PC-9 (cell line): ENCODE results near the gene SPG11. TPM values are rescaled to one million over a fixed set of nuclear protein-coding genes. Genes with fewer than 3 reads are reported as not detected.

Experiments used
- Bru-seq: library from RNA; stranded (reverse); fragments of 400-500 nt; gene quantifications from one replicate; lab custom pipeline; 2021; lab: Mats Ljungman, UMichigan
- BruChase-seq, 2 experiments: library from RNA; stranded (reverse); fragments of 400-500 nt; gene quantifications; one replicate each; lab custom pipeline; 2021; lab: Mats Ljungman, UMichigan
- BruUV-seq: library from RNA; stranded (reverse); fragments of 400-500 nt; replicated peaks from 2 replicates; lab custom pipeline; 2021; lab: Mats Ljungman, UMichigan
- CTCF ChIA-PET: fragments of 300-600 bp; sonication (Branson Sonifier 250); formaldehyde crosslinking; loops from one replicate; lab custom pipeline; 2022; ENCODE audit warnings: antibody characterized with exemption; lab: Charles Lee
- POLR2A ChIA-PET: fragments of 300-600 bp; sonication (Branson Sonifier 250); formaldehyde crosslinking; loops from one replicate; lab custom pipeline; 2022; ENCODE audit warnings: antibody characterized with exemption; ENCODE audit not compliant: unreplicated experiment; lab: Charles Lee
- DNase-seq, 2 experiments: peaks; one replicate each; pipeline versions ENCODE4 v3.0.0 to v3.0.0-alpha.2; 2015 to 2022; ENCODE audit warnings: mixed read lengths in 1 of 2
- H2AFZ ChIP-seq: fragments of 200-600 bp; sonication (generic); 2 replicates; pipeline ENCODE4 v1.8.1; 2017; ENCODE audit warnings: antibody characterized with exemption
- H3F3A ChIP-seq: fragments of 200-600 bp; sonication (generic); 2 replicates; pipeline ENCODE4 v1.8.1; 2017; ENCODE audit warnings: antibody characterized with exemption, mild to moderate bottlenecking, low read depth; ENCODE audit not compliant: insufficient read depth
- H3K27ac ChIP-seq: fragments of 200-600 bp; sonication (generic); 2 replicates; pipeline ENCODE4 v1.6.1; 2016; ENCODE audit warnings: mixed run types
- H3K27me3 ChIP-seq: fragments of 200-600 bp; sonication (generic); 2 replicates; pipeline ENCODE4 v1.6.1; 2016; ENCODE audit warnings: low read depth, mixed run types; ENCODE audit not compliant: insufficient read depth
- H3K36me3 ChIP-seq: fragments of 200-600 bp; sonication (generic); 2 replicates; pipeline ENCODE4 v1.6.1; 2016; ENCODE audit warnings: low read depth, mixed run types
- H3K4me1 ChIP-seq: fragments of 200-600 bp; sonication (generic); replicated peaks from 2 replicates; pipeline ENCODE4 v1.6.1; 2016; ENCODE audit warnings: mixed run types; ENCODE audit not compliant: insufficient read depth
- H3K4me2 ChIP-seq: fragments of 200-600 bp; sonication (generic); 2 replicates; pipeline ENCODE4 v1.6.1; 2017; ENCODE audit warnings: mixed run types
- H3K4me3 ChIP-seq: fragments of 200-600 bp; sonication (generic); 2 replicates; pipeline ENCODE4 v1.6.1; 2016; ENCODE audit warnings: mixed run types
- H3K79me2 ChIP-seq: fragments of 200-600 bp; sonication (generic); 2 replicates; pipeline ENCODE4 v1.6.1; 2017; ENCODE audit warnings: low read depth, mixed run types
- H3K9me2 ChIP-seq: fragments of 200-600 bp; sonication (generic); 2 replicates; pipeline ENCODE4 v1.8.1; 2017; ENCODE audit warnings: mild to moderate bottlenecking; ENCODE audit not compliant: insufficient read depth
- H3K9me3 ChIP-seq: fragments of 200-600 bp; sonication (generic); 2 replicates; pipeline ENCODE4 v1.8.1; 2016; ENCODE audit warnings: low read depth; ENCODE audit not compliant: insufficient read depth
- H4K20me1 ChIP-seq: fragments of 200-600 bp; sonication (generic); 2 replicates; pipeline ENCODE4 v1.8.1; 2017; ENCODE audit not compliant: insufficient read depth
- CTCF ChIP-seq: fragments of 200-600 bp; sonication (generic); conservative IDR thresholded peaks from 2 replicates; pipeline ENCODE4 v1.6.1; 2017; ENCODE audit warnings: mixed run types, antibody characterized with exemption, mild to moderate bottlenecking, moderate library complexity
- EZH2 ChIP-seq: fragments of 200-600 bp; sonication (generic); IDR thresholded peaks from 2 replicates; pipeline ENCODE4 v1.8.0; 2017; ENCODE audit warnings: antibody characterized with exemption, low read depth
- intact Hi-C: fragments of 100-400 bp; cut with micrococcal nuclease; formaldehyde crosslinking; loops from one replicate; pipeline ENCODE4 v1.10.0; 2022; ENCODE audit not compliant: unreplicated experiment
- long read RNA-seq: library from polyadenylated mRNA; stranded (forward); transcript quantifications from one replicate; pipeline ENCODE4 v2.0.0, GENCODE V29; 2022
- total RNA-seq: library from RNA; stranded (reverse); gene quantifications from 2 replicates; pipeline ENCODE4 v1.2.3, GENCODE V29; 2021

The SPG11 gene
- 63.2 and 64.2 TPM in 2 replicates for total RNA-seq
- percentile 76 among the genes with signal in this experiment for Bru-seq, nascent RNA
- BruChase-seq, experiment 1, labeled RNA remaining after a 2-hour chase: percentile 83 among the genes with signal in this experiment
- BruChase-seq, experiment 2, labeled RNA remaining after a 6-hour chase: percentile 73 among the genes with signal in this experiment
- long read RNA-seq, partial matches to known transcripts: 2 of 4 reads
- long read RNA-seq, other reads (novel, unspliced or antisense): 1 of 4 reads

GRCh38 chr15:44663410-44664308 is at the start of gene SPG11:
TSS of gene SPG11 (minus strand) at chr15:44663662. CDS start at chr15:44663647, 15 bp downstream.
- TF ChIP-seq EZH2: no peak
- TF ChIP-seq CTCF: peak; percentile 80
- POLR2A ChIA-PET: interaction anchor here (0.6 to 0.9 kb wide), 5 partner anchors 15 to 655 kb away, joined by 3 to 7 read pairs (median 5); partner anchors contain the start of genes B2M and PATL2
- CTCF ChIA-PET: interaction anchor here (0.6 to 1.6 kb wide), 14 partner anchors 28 to 296 kb away, joined by 3 to 14 read pairs (median 4); partner anchors contain the start of genes B2M, PATL2 and TRIM69
- intact Hi-C loops: loop anchor here (1.0 to 5.0 kb wide), 4 partner anchors 48 to 174 kb away; partner anchors contain the start of genes B2M and PATL2
- H2AFZ ChIP-seq: peak within 1 kb of the TSS; percentile 91
- H3K27me3 ChIP-seq: no peaks in the 10 kb centered on the region
- peak within 1 kb of the TSS; percentile 91 for H3K4me2 ChIP-seq
- H3K27ac ChIP-seq: peak within 1 kb of the TSS; percentile 78
- peak within 1 kb of the TSS; percentile 75 for H3K4me3 ChIP-seq
- BruUV-seq: TSS peak; percentile 62
- peaks cover 4% of the 10 kb centered on the region; the same call in 1 of the 2 replicates for H3K36me3 ChIP-seq
- no peaks in the 10 kb centered on the region for H4K20me1 ChIP-seq
- H3K79me2 ChIP-seq: peaks cover 20% of the 10 kb centered on the region
- H3K9me2 ChIP-seq: no peaks in the 10 kb centered on the region
- H3K9me3 ChIP-seq: no peaks in the 10 kb centered on the region
- H3F3A ChIP-seq: no peaks in the 10 kb centered on the region
- DNase-seq: peak; percentile 87 to 96
- peaks cover 13% of the 10 kb centered on the region for H3K4me1 ChIP-seq

- Histone ChIP-seq H3K9me2 (no peaks in the 10 kb centered on the region), H3K79me2 (peaks cover 41% of the 10 kb centered on the region), H3K36me3 (peaks cover under 1% of the 10 kb centered on the region; the same call in 1 of the 2 replicates), H3K27ac (0 out of 2 replicates have a peak overlapping the region, but pooled peaks have one; percentile 16), H3F3A (peaks cover 15% of the 10 kb centered on the region), H4K20me1 (no peaks in the 10 kb centered on the region), H3K4me1 (peaks cover 8% of the 10 kb centered on the region), H3K4me2 (peak overlapping the region; percentile 93), H3K27me3 (no peaks in the 10 kb centered on the region), H2AFZ (peak overlapping the region; percentile 82), H3K4me3 (peak overlapping the region; percentile 94), H3K9me3 (no peaks in the 10 kb centered on the region)
- intact Hi-C loops: no loop called here
- ChIA-PET POLR2A (interaction anchor here (0.5 to 1.0 kb wide), 5 partner anchors 9 to 505 kb away, joined by 3 to 8 read pairs (median 4); no protein-coding TSS in a partner anchor), CTCF (interaction anchor here (0.7 to 2.0 kb wide), 5 partner anchors 14 to 255 kb away, joined by 3 to 8 read pairs (median 4); partner anchors contain the start of gene SPG11)
- TF ChIP-seq CTCF: no peak
- BruUV-seq: no TSS peak
- DNase-seq: peak; percentile 55 to 58
Observed at GRCh38 chr15:44712346-44713005, 49.0 kb upstream of the SPG11 start.
